Right lobe of liver (tissue), 4 donors: ENCODE measurements around the gene ZNF90.

ENCODE experiments used
- POLR2A ChIP-seq: fragments of 450-650 bp; IDR thresholded peaks from one replicate; pipeline ENCODE4 v1.6.1; 2017; ENCODE audit warnings: antibody characterized with exemption, mild to moderate bottlenecking
- TF ChIP-seq, protein P1 (sequence below), 4 donors: fragments of 200-600 bp in 3 of 4; fragments of 450-650 bp in 1 of 4; IDR thresholded peaks; one replicate each; pipeline versions ENCODE4 v1.5.1 to v1.8.0; 2016 to 2022; ENCODE audit warnings: antibody characterized with exemption in 4 of 4, mild to moderate bottlenecking in 2 of 4
- donor health status: DM: no; HTN: no; CAD: no.
- donor health status: DM: no; HTN: no; CAD: no.
- donor health status: DM: no; HTN: yes; CAD: no.

- TF ChIP-seq, protein P1, sequence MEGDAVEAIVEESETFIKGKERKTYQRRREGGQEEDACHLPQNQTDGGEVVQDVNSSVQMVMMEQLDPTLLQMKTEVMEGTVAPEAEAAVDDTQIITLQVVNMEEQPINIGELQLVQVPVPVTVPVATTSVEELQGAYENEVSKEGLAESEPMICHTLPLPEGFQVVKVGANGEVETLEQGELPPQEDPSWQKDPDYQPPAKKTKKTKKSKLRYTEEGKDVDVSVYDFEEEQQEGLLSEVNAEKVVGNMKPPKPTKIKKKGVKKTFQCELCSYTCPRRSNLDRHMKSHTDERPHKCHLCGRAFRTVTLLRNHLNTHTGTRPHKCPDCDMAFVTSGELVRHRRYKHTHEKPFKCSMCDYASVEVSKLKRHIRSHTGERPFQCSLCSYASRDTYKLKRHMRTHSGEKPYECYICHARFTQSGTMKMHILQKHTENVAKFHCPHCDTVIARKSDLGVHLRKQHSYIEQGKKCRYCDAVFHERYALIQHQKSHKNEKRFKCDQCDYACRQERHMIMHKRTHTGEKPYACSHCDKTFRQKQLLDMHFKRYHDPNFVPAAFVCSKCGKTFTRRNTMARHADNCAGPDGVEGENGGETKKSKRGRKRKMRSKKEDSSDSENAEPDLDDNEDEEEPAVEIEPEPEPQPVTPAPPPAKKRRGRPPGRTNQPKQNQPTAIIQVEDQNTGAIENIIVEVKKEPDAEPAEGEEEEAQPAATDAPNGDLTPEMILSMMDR (IDR thresholded peaks at IDR 0.05), result no peak
- TF ChIP-seq POLR2A, result no peak
Measured at GRCh38 chr19:20070691-20071090, 7.1 kb upstream of the ZNF90 start.
